Right renal pelvis (tissue), 4 donors: ENCODE results near the gene NFE2L3. TPM values are rescaled to one million over a fixed set of nuclear protein-coding genes. Genes with fewer than 3 reads are reported as not detected.
"Not testable (repeated sequence)": the region's sequence is repeated elsewhere in the genome, so short reads cannot be mapped to it uniquely, and the experiment has no call there.

ENCODE experiments used
- DNase-seq, 4 donors: peaks; one replicate each; pipeline ENCODE4 v3.0.0-alpha.2; 2013; ENCODE audit warnings: low read depth in 4 of 4, low spot score in 3 of 4, missing footprints in 1 of 4
- polyA plus RNA-seq, 4 donors: library from polyadenylated mRNA; unstranded; fragments of 120-200 nt; gene quantifications; one replicate each; pipeline ENCODE4 v1.2.1, GENCODE V29; 2013; ENCODE audit not compliant: insufficient read length in 4 of 4

NFE2L3 gene
- polyA plus RNA-seq, 4 donors: 32.7 to 43.3 (median 37.2) TPM

DNA sequence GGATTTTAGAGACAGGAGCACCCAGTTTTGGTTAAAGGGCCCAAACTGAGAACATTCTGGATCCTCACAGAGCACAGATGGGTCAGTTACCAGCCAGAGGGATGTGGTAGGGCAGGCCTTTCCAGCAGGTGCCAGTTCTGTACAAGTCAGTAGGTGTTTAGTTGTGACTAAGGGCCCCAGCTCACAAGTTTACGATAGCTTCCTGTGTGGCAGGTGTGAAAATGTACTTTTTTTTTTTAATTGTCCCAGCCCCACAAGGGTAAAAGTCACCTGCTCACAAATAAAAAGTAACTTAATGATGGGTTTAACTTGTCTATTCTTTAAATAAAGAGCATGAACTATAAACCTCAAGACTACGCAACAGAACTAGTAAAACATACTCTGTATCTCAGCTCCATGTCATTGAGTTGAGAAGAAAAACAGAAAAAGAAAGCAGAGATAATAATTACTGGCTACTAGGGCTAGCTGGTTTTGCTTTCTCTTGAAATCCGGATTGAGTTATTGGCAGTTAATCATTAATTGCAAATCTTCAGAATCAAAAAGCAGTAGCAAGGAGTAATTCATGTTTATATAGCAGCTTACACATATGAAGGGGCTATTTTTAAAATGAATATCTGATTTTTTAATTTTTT is 15.4 kb downstream of the NFE2L3 start:
- no peak for DNase-seq

- DNase-seq: no peak
These were observed 16.5 kb downstream of the NFE2L3 start for GRCh38 chr7:26168458-26169023.

GRCh38 chr7:26169271-26169670 is 17.3 kb downstream of the NFE2L3 start:
- no peak for DNase-seq

GRCh38 chr7:26170663-26171062 is 18.7 kb downstream of the NFE2L3 start:
- DNase-seq: no peak

DNA sequence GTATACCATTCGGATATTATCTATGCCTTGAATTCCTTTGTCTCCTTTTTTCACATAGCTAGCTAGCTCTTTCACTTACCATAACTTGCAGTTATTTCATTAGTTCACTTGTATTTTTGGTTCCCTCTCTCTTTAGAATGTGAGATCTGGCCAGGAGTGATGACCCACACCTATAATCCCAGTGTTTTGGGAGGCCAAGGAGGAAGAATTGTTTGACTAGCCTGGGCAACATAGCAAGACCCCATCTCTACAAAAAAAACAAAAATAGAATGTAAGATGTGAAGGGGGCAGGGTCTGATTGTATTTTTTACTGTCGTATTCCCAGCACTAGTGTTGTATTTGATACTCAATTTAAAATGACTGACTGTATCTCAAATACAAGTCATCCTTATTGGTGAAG is 19.6 kb downstream of the NFE2L3 start:
- DNase-seq: no peak

GRCh38 chr7:26172048-26172447 is 20.1 kb downstream of the NFE2L3 start:
- DNase-seq: no peak

GRCh38 chr7:26175903-26176302 is 23.9 kb downstream of the NFE2L3 start:
- not testable (repeated sequence) for DNase-seq

- not testable (repeated sequence) for DNase-seq
These were observed 24.7 kb downstream of the NFE2L3 start for GRCh38 chr7:26176696-26177095.

DNA sequence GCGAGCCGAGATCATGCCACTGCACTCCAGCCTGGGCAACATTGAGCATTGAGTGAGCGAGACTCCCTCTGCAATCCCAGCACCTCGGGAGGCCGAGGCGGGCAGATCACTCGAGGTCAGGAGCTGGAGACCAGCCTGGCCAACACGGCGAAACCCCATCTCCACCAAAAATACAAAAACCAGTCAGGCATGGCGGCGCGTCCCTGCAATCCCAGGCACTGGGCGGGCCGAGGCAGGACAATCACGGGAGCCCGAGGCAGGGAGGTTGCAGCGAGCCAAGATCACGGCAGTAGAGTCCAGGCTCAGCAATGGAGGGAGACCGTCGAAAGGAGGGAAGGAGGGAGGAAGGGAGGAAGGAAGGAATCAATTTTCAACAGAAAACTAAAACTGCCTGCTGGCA is 25.3 kb downstream of the NFE2L3 start:
- not testable (repeated sequence) for DNase-seq

GRCh38 chr7:26178272-26178960 is 26.4 kb downstream of the NFE2L3 start:
- DNase-seq: no peak

DNA sequence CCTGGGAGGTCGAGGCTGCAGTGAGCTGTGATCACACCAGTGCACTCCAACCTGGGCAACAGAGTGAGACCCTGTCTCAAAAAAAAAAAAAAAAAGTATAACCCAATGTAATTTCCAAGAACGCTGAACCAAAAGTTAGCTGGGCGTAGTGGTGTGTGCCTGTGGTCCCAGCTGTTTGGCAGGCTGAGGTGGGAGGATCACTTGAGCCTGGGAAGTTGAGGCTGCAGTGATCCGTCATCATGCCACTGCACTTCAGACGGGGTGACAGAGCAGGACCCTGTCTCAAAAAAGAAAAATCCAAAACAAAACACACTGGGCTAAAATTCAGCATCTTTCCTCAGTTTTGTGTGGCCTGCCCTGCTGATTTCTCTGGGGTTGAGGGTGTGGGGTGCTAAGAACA is 27.4 kb downstream of the NFE2L3 start:
- no peak for DNase-seq

GRCh38 chr7:26179826-26180497 is 28.0 kb downstream of the NFE2L3 start:
- no peak for DNase-seq

- DNase-seq: no peak
These were observed 28.8 kb downstream of the NFE2L3 start for GRCh38 chr7:26180792-26181198.

DNA sequence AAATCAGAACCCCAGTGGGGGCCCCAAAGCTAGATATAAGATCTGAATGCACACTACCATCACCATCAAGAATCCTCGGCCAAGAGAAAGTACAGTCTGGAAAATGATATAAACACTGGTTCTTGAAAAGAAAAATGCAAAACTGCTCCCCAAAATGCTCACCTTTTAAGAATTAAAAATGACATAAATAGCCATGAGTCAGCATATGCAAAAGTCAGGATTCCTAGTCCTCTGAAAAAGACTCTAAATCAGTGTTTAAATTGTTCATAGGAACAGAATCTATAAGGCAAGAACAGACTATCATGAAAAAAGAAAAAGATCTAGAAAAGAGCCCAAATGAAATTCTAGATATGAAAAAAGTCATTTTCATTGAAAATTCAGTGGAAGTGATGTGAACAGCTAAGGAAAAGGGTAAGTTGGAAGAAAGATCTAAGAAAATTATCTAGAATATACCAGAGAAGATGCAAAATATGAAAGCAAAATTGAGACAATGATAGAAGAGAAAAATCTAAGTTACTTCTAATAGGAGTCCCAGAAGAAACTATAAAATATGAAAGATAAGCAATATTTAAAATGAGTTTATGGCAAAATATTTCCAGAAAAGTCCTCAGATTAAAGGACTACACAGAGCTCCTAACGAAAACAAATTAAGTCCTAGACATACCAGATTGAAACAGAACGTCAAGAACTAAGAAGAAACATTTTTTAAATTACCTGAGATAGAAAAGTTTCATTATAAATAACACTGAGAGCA is 29.7 kb downstream of the NFE2L3 start:
- no peak for DNase-seq

GRCh38 chr7:26182283-26182682 is 30.3 kb downstream of the NFE2L3 start:
- no peak for DNase-seq

- no peak for DNase-seq
These were observed 30.7 kb downstream of the NFE2L3 start for GRCh38 chr7:26182706-26183105.

GRCh38 chr7:26183545-26184280 is 31.7 kb downstream of the NFE2L3 start:
- DNase-seq: no peak

DNA sequence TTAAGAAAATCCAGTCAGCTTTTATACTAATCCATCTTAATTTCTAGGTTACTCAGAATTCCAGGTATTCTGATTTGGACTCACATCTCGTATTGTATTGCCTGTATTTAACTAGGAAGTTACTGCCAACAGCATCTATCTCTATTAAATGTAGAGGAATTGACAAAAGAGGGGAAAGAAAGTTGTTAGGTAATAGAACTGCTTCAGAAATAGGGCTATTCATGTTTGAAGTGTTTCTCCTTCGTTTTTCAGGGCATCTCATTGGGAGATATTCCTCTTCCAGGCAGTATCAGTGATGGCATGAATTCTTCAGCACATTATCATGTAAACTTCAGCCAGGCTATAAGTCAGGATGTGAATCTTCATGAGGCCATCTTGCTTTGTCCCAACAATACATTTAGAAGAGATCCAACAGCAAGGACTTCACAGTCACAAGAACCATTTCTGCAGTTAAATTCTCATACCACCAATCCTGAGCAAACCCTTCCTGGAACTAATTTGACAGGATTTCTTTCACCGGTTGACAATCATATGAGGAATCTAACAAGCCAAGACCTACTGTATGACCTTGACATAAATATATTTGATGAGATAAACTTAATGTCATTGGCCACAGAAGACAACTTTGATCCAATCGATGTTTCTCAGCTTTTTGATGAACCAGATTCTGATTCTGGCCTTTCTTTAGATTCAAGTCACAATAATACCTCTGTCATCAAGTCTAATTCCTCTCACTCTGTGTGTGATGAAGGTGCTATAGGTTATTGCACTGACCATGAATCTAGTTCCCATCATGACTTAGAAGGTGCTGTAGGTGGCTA is 32.5 kb downstream of the NFE2L3 start:
- not testable (repeated sequence) for DNase-seq

GRCh38 chr7:26185131-26185843 is 33.3 kb downstream of the NFE2L3 start:
- no peak for DNase-seq
